GM12878 (cell line): ENCODE data around the gene HEBP1. TPM values are rescaled to one million over a fixed set of nuclear protein-coding genes. Genes with fewer than 3 reads are reported as not detected.

Experiments used
- ATAC-seq: fragments of 200-7000 bp; cut with Tn5 transposase; 3 replicates; pipeline ENCODE4 v1.9.1; 2020; ENCODE audit warnings: mild to moderate bottlenecking, moderate library complexity
- BruUV-seq: library from RNA; stranded (reverse); fragments of 400-500 nt; replicated peaks from 2 replicates; lab custom pipeline; 2021; lab: Mats Ljungman, UMichigan
- CTCF ChIA-PET: fragments of 300-600 bp; sonication (Branson Sonifier 250); formaldehyde crosslinking; extraction: SDS; loops from one replicate; lab custom pipeline; 2021; ENCODE audit warnings: inconsistent platforms; lab: Yijun Ruan, JAX
- POLR2A ChIA-PET: fragments of 350-600 bp; formaldehyde crosslinking; extraction: SDS; loops from one replicate; lab custom pipeline; 2021; ENCODE audit warnings: inconsistent platforms; lab: Charles Lee
- RAD21 ChIA-PET: fragments of 300-600 bp; sonication (Branson Sonifier 250); formaldehyde crosslinking; loops from one replicate; lab custom pipeline; 2023; ENCODE audit warnings: antibody characterized with exemption; ENCODE audit not compliant: unreplicated experiment; lab: Charles Lee
- SMC1A ChIA-PET: fragments of 300-600 bp; sonication (Branson Sonifier 250); formaldehyde crosslinking; loops from one replicate; lab custom pipeline; 2023; ENCODE audit not compliant: unreplicated experiment, uncharacterized antibody; lab: Charles Lee
- DNase-seq: peaks from one replicate; pipeline ENCODE4 v3.0.0-alpha.2; 2011; ENCODE audit warnings: low read depth, low spot score
- FAIRE-seq: peaks from 3 replicates; lab custom pipeline; 2011; peaks lifted over from hg19 to GRCh38; lab: Jason Lieb, UNC
- H2AFZ ChIP-seq: 2 replicates; pipeline ENCODE4 v1.6.0; 2011; ENCODE audit warnings: low read depth, low read length, control low read depth; ENCODE audit not compliant: control insufficient read depth
- H3K27ac ChIP-seq: 2 replicates; pipeline ENCODE4 v1.5.1; 2011; ENCODE audit warnings: control low read depth; ENCODE audit not compliant: control insufficient read depth, insufficient read depth
- H3K27me3 ChIP-seq, 2 experiments: replicated peaks in 1 of 2; 2 replicates each; pipeline versions ENCODE4 v1.6.0 to v1.6.1; 2011; ENCODE audit warnings: low read length in 1 of 2; ENCODE audit not compliant: control insufficient read depth in 2 of 2, insufficient read depth in 2 of 2
- H3K36me3 ChIP-seq, 2 experiments: 2 replicates each; pipeline ENCODE4 v1.5.1; 2011; ENCODE audit warnings: low read length in 1 of 2; ENCODE audit not compliant: control insufficient read depth in 2 of 2, insufficient read depth in 2 of 2
- H3K4me1 ChIP-seq: 2 replicates; pipeline ENCODE4 v1.6.1; 2011; ENCODE audit warnings: mild to moderate bottlenecking, low read length, moderate library complexity, mixed read lengths; ENCODE audit not compliant: control insufficient read depth, insufficient read depth
- H3K4me2 ChIP-seq: 2 replicates; pipeline ENCODE4 v1.6.0; 2011; ENCODE audit warnings: control low read depth; ENCODE audit not compliant: control insufficient read depth, insufficient read depth
- H3K4me3 ChIP-seq: fragments of 200-600 bp; sonication (generic); 2 replicates; pipeline ENCODE4 v1.5.1; 2016
- H3K79me2 ChIP-seq: 2 replicates; pipeline ENCODE4 v1.6.0; 2011; ENCODE audit warnings: low read length; ENCODE audit not compliant: control insufficient read depth, insufficient read depth
- H3K9ac ChIP-seq: 2 replicates; pipeline ENCODE4 v1.8.0; 2011; ENCODE audit warnings: low read length, control low read depth, mixed read lengths; ENCODE audit not compliant: control insufficient read depth, insufficient read depth
- H3K9me3 ChIP-seq: replicated peaks from 3 replicates; pipeline ENCODE4 v1.5.1; 2011; ENCODE audit warnings: mild to moderate bottlenecking, low read length; ENCODE audit not compliant: control insufficient read depth, insufficient read depth
- H4K20me1 ChIP-seq: 2 replicates; pipeline ENCODE4 v1.6.0; 2011; ENCODE audit not compliant: control insufficient read depth, insufficient read depth
- BCLAF1 ChIP-seq: fragments of 450-650 bp; IDR thresholded peaks from 2 replicates; pipeline ENCODE4 v1.6.1; 2017; ENCODE audit warnings: antibody characterized with exemption, mild to moderate bottlenecking, moderate library complexity
- CHD1 ChIP-seq: IDR thresholded peaks from 2 replicates; pipeline ENCODE4 v1.6.1; 2012; ENCODE audit warnings: low read depth, low read length, improper control_type of control experiment
- EGR1 ChIP-seq, 2 experiments: IDR thresholded peaks; 1 replicate in 1 of 2; 2 replicates in 1 of 2; pipeline ENCODE4 v1.6.1; 2011 to 2012; ENCODE audit warnings: low read depth in 2 of 2, low read length in 2 of 2, borderline replicate concordance in 1 of 2, mild to moderate bottlenecking in 1 of 2, moderate library complexity in 1 of 2
- EP300 ChIP-seq, 2 experiments: fragments of 150-350 bp in 1 of 2; IDR thresholded peaks; 2 replicates each; pipeline ENCODE4 v1.6.1; 2011 to 2012; ENCODE audit warnings: low read depth in 2 of 2, low read length in 2 of 2, borderline replicate concordance in 1 of 2, improper control_type of control experiment in 1 of 2, inconsistent platforms in 1 of 2; ENCODE audit not compliant: control insufficient read depth in 1 of 2
- HDGF ChIP-seq: fragments of 450-650 bp; IDR thresholded peaks from 2 replicates; pipeline ENCODE4 v1.6.1; 2016; ENCODE audit warnings: antibody characterized with exemption
- IRF4 ChIP-seq: IDR thresholded peaks from 2 replicates; pipeline ENCODE4 v1.6.1; 2011; ENCODE audit warnings: low read depth, low read length
- NR2C2 ChIP-seq: IDR thresholded peaks from 2 replicates; pipeline ENCODE4 v1.6.1; 2011; ENCODE audit warnings: borderline replicate concordance, low read depth; ENCODE audit not compliant: control insufficient read depth, insufficient read length
- PAX5 ChIP-seq: IDR thresholded peaks from 2 replicates; pipeline ENCODE4 v1.6.1; 2011; ENCODE audit warnings: low read depth, low read length, borderline replicate concordance
- PBX3 ChIP-seq: IDR thresholded peaks from 2 replicates; pipeline ENCODE4 v1.6.1; 2011; ENCODE audit warnings: mild to moderate bottlenecking, low read depth, low read length, moderate library complexity; ENCODE audit not compliant: insufficient replicate concordance
- POU2F2 ChIP-seq: IDR thresholded peaks from 3 replicates; pipeline ENCODE4 v1.6.1; 2011; ENCODE audit warnings: low read depth, mild to moderate bottlenecking, low read length, borderline replicate concordance
- TCF7 ChIP-seq: IDR thresholded peaks from 2 replicates; pipeline ENCODE4 v1.6.1; 2014; ENCODE audit warnings: antibody characterized with exemption, borderline replicate concordance
- USF1 ChIP-seq: IDR thresholded peaks from 2 replicates; pipeline ENCODE4 v1.6.1; 2011; ENCODE audit warnings: borderline replicate concordance, low read depth, mild to moderate bottlenecking, moderate library complexity, mixed read lengths, low read length; ENCODE audit not compliant: insufficient read depth; ENCODE audit errors: extremely low read length
- WGBS: methylation state at CpG from one replicate; pipeline ENCODE4 v1.1.6; 2016; ENCODE audit warnings: low lambda C conversion rate; ENCODE audit not compliant: insufficient replicate concordance, insufficient coverage; ENCODE audit errors: missing lambda C conversion rate; 5-methylcytosine and 5-hydroxymethylcytosine counted together
- in situ Hi-C: fragments of 300-500 bp; cut with MboI; formaldehyde crosslinking; loops from 9 replicates; pipeline ENCODE4 v1.14.3; 2018; ENCODE audit warnings: mixed read lengths
- intact Hi-C: fragments of 100-400 bp; cut with micrococcal nuclease; formaldehyde crosslinking; loops from one replicate; pipeline ENCODE4 v1.14.2; 2022; ENCODE audit not compliant: unreplicated experiment
- polyA plus RNA-seq, 11 experiments: library from polyadenylated mRNA; depleted of rRNA in 4 of 11; unstranded in 6 of 11; stranded (reverse) in 5 of 11; fragments of >200 nt; fragmentation: Nextera tagmentation in 4 of 11; fragmentation: Illumina TruSeq in 1 of 11; extraction: Ambion mirVana in 4 of 11; extraction: Trizol in 1 of 11; gene quantifications; 1 replicate in 1 of 11; 2 replicates in 10 of 11; pipeline versions ENCODE4 v1.2.1 to v1.2.3, GENCODE V29; 2011 to 2016; ENCODE audit warnings: inconsistent platforms in 2 of 11, missing spikeins in 2 of 11, low read depth in 1 of 11
- total RNA-seq, 4 experiments: library from RNA; depleted of rRNA in 3 of 4; stranded (reverse); fragments of >200 nt in 3 of 4; fragmentation: Illumina TruSeq in 1 of 4; extraction: Trizol in 1 of 4; gene quantifications; 2 replicates each; pipeline versions ENCODE4 v1.2.1 to v1.2.3, GENCODE V29; 2013 to 2021

The HEBP1 gene
- total and polyA plus RNA-seq, 10 of the 15 experiments (the other 5 are each of a cell fraction or from before 2014, with no cell fraction given): 0.07 to 0.32 (median 0.18) TPM; not detected in 5

- Histone ChIP-seq H3K27ac (no peak overlapping the region), H3K4me1 (no peaks in the 10 kb centered on the region), H2AFZ (no peak overlapping the region)
- POLR2A ChIA-PET: no interaction called here
- intact Hi-C loops: no loop called here
- no peak for TF ChIP-seq HDGF
- no peak for TF ChIP-seq NR2C2
- no peak for TF ChIP-seq POU2F2
- TF ChIP-seq, all 136 proteins: peak for 0
- Histone ChIP-seq H3K9me3 (no peaks in the 10 kb centered on the region), H3K9ac (no peak overlapping the region), H3K36me3 (no peaks in the 10 kb centered on the region), H4K20me1 (no peaks in the 10 kb centered on the region), H3K4me3 (no peak overlapping the region), H3K79me2 (no peaks in the 10 kb centered on the region), H3K27me3 (peaks cover 0 to 3% of the 10 kb centered on the region in 2 experiments; a peak in 2 of 4 replicates), H3K4me2 (no peak overlapping the region)
- no peak for DNase-seq
- no peak for FAIRE-seq
- WGBS: 58% methylated on average over 4 of the region's 4 CpGs
- BruUV-seq: no TSS peak
- ATAC-seq: no peak
- ChIA-PET SMC1A (no interaction called here), CTCF (no interaction called here), RAD21 (no interaction called here)
- in situ Hi-C loops: no loop called here
These were observed 45.7 kb downstream of the HEBP1 start for GRCh38 chr12:12954356-12954755.

GRCh38 chr12:12952036-12952435 lies 48.0 kb downstream of the HEBP1 start, which contains the start of gene GPRC5D:
TSS of gene GPRC5D (minus strand) at chr12:12952170. CDS start at chr12:12950384, 1,786 bp downstream.
- Histone ChIP-seq H3K27ac (no peak within 1 kb of the TSS), H3K36me3 (no peaks in the 10 kb centered on the region), H3K79me2 (no peaks in the 10 kb centered on the region), H3K4me1 (no peaks in the 10 kb centered on the region), H3K4me2 (no peak within 1 kb of the TSS), H3K4me3 (no peak within 1 kb of the TSS), H2AFZ (no peak within 1 kb of the TSS), H3K9ac (no peak within 1 kb of the TSS), H4K20me1 (no peaks in the 10 kb centered on the region), H3K9me3 (no peaks in the 10 kb centered on the region), H3K27me3 (peaks cover 0 to 4% of the 10 kb centered on the region in 2 experiments; a peak in 2 of 4 replicates)
- ChIA-PET CTCF (interaction anchor here (0.5 to 1.4 kb wide), 3 partner anchors 23 to 163 kb away, joined by 3 read pairs; no protein-coding TSS in a partner anchor), SMC1A (no interaction called here), POLR2A (no interaction called here), RAD21 (no interaction called here)
- ATAC-seq (no peak), DNase-seq (no peak), FAIRE-seq (no peak)
- no TSS peak for BruUV-seq
- WGBS: 68% methylated on average over 6 of the region's 6 CpGs
- in situ Hi-C loops (no loop called here), intact Hi-C loops (no loop called here)
- TF ChIP-seq CHD1 (no peak), BCLAF1 (no peak), PBX3 (no peak), EP300 (IDR thresholded peaks at IDR 0.05; ENCODE audit: borderline replicate concordance in 1 of 2, control insufficient read depth in 1 of 2, low read depth in 2 of 2, low read length in 2 of 2) (no peak), EGR1 (IDR thresholded peaks at IDR 0.05; ENCODE audit: borderline replicate concordance in 1 of 2, low read depth in 2 of 2, low read length in 2 of 2) (no peak), TCF7 (no peak), HDGF (no peak), PAX5 (no peak), IRF4 (no peak), USF1 (no peak)
